Ecto neural progenitor cell (in vitro differentiated cells): ENCODE results near the gene SLC20A1.

Experiments
- DNase-seq: peaks from one replicate; pipeline ENCODE4 v3.0.0-alpha.2; 2018; ENCODE audit warnings: low spot score

SLC20A1 gene

GRCh38 chr2:112709703-112710102 is 64.0 kb downstream of the SLC20A1 start:
- no peak for DNase-seq

GRCh38 chr2:112710956-112711750 is 65.4 kb downstream of the SLC20A1 start:
- DNase-seq = no peak

- no peak for DNase-seq
Observed at GRCh38 chr2:112712465-112712864, 66.7 kb downstream of the SLC20A1 start.

DNA sequence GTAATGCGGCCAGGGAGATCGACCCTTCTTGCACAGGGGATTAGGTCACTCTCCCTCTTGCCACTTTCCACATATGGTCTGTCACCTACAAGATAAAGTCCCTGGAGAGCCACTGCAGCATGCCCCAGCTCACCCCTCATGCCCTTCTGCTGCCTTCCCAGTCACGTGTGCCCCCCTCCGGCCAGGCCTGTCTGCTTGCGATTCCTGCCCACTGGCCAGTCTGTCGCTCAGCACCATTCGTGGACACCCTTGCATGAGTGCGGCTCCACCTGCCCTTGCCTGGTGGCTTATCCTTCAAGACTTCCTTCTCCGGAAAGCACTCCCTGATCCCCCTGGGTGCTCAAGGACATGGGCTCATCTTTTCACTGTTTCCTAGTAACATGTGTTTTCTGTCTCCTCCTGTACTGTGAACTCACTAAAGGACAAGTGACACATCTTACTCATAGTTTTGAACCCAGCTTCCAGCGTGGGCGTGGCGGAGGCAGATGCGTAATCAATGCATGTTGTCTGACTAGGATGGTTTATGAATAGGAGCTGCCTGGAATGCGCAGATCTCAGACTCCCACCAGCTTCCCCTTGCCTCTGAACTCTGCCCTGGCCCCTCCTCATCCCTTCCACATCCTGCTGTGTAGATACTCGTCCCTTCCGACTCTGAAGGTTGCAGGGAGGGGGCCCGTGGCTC is 67.3 kb downstream of the SLC20A1 start:
- no peak for DNase-seq
